K562 (cell line): ENCODE data around the gene PPFIA1. TPM values are rescaled to one million over a fixed set of nuclear protein-coding genes. Genes with fewer than 3 reads are reported as not detected.

Experiments
- ATAC-seq: fragments of 200-7000 bp; cut with Tn5 transposase; 3 replicates; pipeline ENCODE4 v1.9.1; 2020; ENCODE audit warnings: moderate library complexity
- BruUV-seq: library from RNA; stranded (reverse); fragments of 400-500 nt; replicated peaks from 2 replicates; lab custom pipeline; 2021; lab: Mats Ljungman, UMichigan
- CTCF ChIA-PET: fragments of 300-600 bp; formaldehyde crosslinking; extraction: SDS; loops from one replicate; lab custom pipeline; 2021; ENCODE audit warnings: low intra/inter-chr PET ratio; lab: Yijun Ruan, JAX
- POLR2A ChIA-PET: fragments of 300-600, 350-650 bp; sonication (Branson Sonifier 250); formaldehyde crosslinking; extraction: SDS; loops from one replicate; lab custom pipeline; 2021; ENCODE audit warnings: antibody characterized with exemption, inconsistent platforms; lab: Yijun Ruan, JAX
- DNase-seq, 4 experiments: peaks; one replicate each; pipeline versions ENCODE4 v3.0.0 to v3.0.0-alpha.2; 2011 to 2018; ENCODE audit warnings: low spot score in 3 of 4, mixed read lengths in 3 of 4; ENCODE audit errors: extremely low read depth in 1 of 4
- FAIRE-seq: peaks from 2 replicates; lab custom pipeline; 2011; peaks lifted over from hg19 to GRCh38; lab: Jason Lieb, UNC
- H2AFZ ChIP-seq: 2 replicates; pipeline ENCODE4 v1.6.0; 2011; ENCODE audit warnings: low read depth, low read length, control low read depth, inconsistent platforms
- H3K27ac ChIP-seq: fragments of 200-600 bp; 3 replicates; pipeline ENCODE4 v1.8.0; 2011; ENCODE audit warnings: low read depth, mild to moderate bottlenecking, control low read depth, inconsistent platforms, low read length, moderate library complexity, mixed read lengths; ENCODE audit errors: extremely low read depth
- H3K27me3 ChIP-seq, 2 experiments: fragments of 300-600 bp in 1 of 2; 2 replicates in 1 of 2; 3 replicates in 1 of 2; pipeline versions ENCODE4 v1.6.0 to v1.8.0; 2011; ENCODE audit warnings: inconsistent platforms in 2 of 2, low read length in 2 of 2, mild to moderate bottlenecking in 1 of 2, mixed read lengths in 1 of 2, moderate library complexity in 1 of 2; ENCODE audit not compliant: control insufficient read depth in 2 of 2, insufficient read depth in 2 of 2
- H3K36me3 ChIP-seq: fragments of 300-600 bp; 3 replicates; pipeline ENCODE4 v1.8.0; 2011; ENCODE audit warnings: mild to moderate bottlenecking, low read length, inconsistent platforms; ENCODE audit not compliant: control insufficient read depth, insufficient read depth
- H3K4me1 ChIP-seq, 2 experiments: fragments of 200-600 bp in 1 of 2; replicated peaks in 1 of 2; 2 replicates in 1 of 2; 3 replicates in 1 of 2; pipeline versions ENCODE4 v1.5.1 to v1.8.0; 2011; ENCODE audit warnings: inconsistent platforms in 2 of 2, low read length in 2 of 2, mild to moderate bottlenecking in 1 of 2, mixed read lengths in 1 of 2, moderate library complexity in 1 of 2; ENCODE audit not compliant: control insufficient read depth in 2 of 2, insufficient read depth in 2 of 2
- H3K4me2 ChIP-seq: 2 replicates; pipeline ENCODE4 v1.6.1; 2011; ENCODE audit warnings: low read length, control low read depth, inconsistent platforms, mixed read lengths; ENCODE audit not compliant: insufficient read depth
- H3K4me3 ChIP-seq: fragments of 200-600 bp; sonication (generic), shearing (Covaris generic); 2 replicates; pipeline ENCODE4 v1.5.1; 2016; ENCODE audit warnings: control low read depth, inconsistent platforms
- H3K79me2 ChIP-seq: fragments of 200-600 bp; 3 replicates; pipeline ENCODE4 v1.8.0; 2011; ENCODE audit warnings: low read length, inconsistent platforms; ENCODE audit not compliant: control insufficient read depth, insufficient read depth
- H3K9ac ChIP-seq, 2 experiments: 2 replicates each; pipeline versions ENCODE4 v1.6.0 to v1.6.1; 2011; ENCODE audit warnings: low read depth in 2 of 2, low read length in 2 of 2, control low read depth in 1 of 2, inconsistent platforms in 1 of 2, mild to moderate bottlenecking in 1 of 2, mixed read lengths in 1 of 2; ENCODE audit not compliant: insufficient read depth in 1 of 2
- H3K9me1 ChIP-seq: one replicate; pipeline ENCODE4 v1.6.0; 2011; ENCODE audit warnings: inconsistent platforms, mild to moderate bottlenecking, low read length, moderate library complexity; ENCODE audit not compliant: control insufficient read depth, insufficient read depth
- H3K9me3 ChIP-seq: replicated peaks from 2 replicates; pipeline ENCODE4 v1.5.1; 2011; ENCODE audit warnings: low read depth, low read length, inconsistent platforms; ENCODE audit not compliant: control insufficient read depth, insufficient read depth
- H4K20me1 ChIP-seq: replicated peaks from 2 replicates; pipeline ENCODE4 v1.6.1; 2011; ENCODE audit warnings: low read length, inconsistent platforms, mixed read lengths; ENCODE audit not compliant: control insufficient read depth, insufficient read depth
- FOXK1 ChIP-seq: sonication (generic); formaldehyde crosslinking; IDR thresholded peaks from 2 replicates; pipeline ENCODE4 v1.8.0; 2022; ENCODE audit warnings: missing genetic modification reagents, mild to moderate bottlenecking, borderline replicate concordance
- KAT7 ChIP-seq: sonication (generic); formaldehyde crosslinking; IDR thresholded peaks from 2 replicates; pipeline ENCODE4 v1.8.0; 2022; ENCODE audit warnings: missing genetic modification reagents, mild to moderate bottlenecking, borderline replicate concordance
- LCOR ChIP-seq: sonication (generic); formaldehyde crosslinking; IDR thresholded peaks from 2 replicates; pipeline ENCODE4 v1.8.0; 2022; ENCODE audit warnings: mild to moderate bottlenecking, missing genetic modification reagents
- PHF8 ChIP-seq: fragments of 200-600 bp; sonication (generic); IDR thresholded peaks from 2 replicates; pipeline ENCODE4 v1.6.1; 2012; ENCODE audit warnings: mixed run types, mild to moderate bottlenecking, inconsistent platforms, low read length, moderate library complexity, borderline replicate concordance
- RBFOX2 ChIP-seq: fragments of 200-400 bp; formaldehyde crosslinking; IDR thresholded peaks from 2 replicates; pipeline ENCODE4 v1.6.1; 2017; ENCODE audit warnings: low read depth, mild to moderate bottlenecking, low read length, moderate library complexity
- SMARCB1 ChIP-seq: IDR thresholded peaks from 2 replicates; pipeline ENCODE4 v1.6.1; 2011; ENCODE audit warnings: improper control_type of control experiment, low read depth; ENCODE audit not compliant: insufficient read length
- SMARCE1 ChIP-seq: fragments of 450-650 bp; IDR thresholded peaks from 2 replicates; pipeline ENCODE4 v1.7.1; 2016; ENCODE audit warnings: mild to moderate bottlenecking
- ZFX ChIP-seq: sonication (generic); formaldehyde crosslinking; IDR thresholded peaks from 2 replicates; pipeline ENCODE4 v1.8.0; 2022; ENCODE audit warnings: mild to moderate bottlenecking, missing genetic modification reagents, moderate library complexity
- ZNF133 ChIP-seq: fragments of 250-450 bp; sonication (Bioruptor Pico); IDR thresholded peaks from 2 replicates; pipeline ENCODE4 v1.4.0; 2020; ENCODE audit warnings: mild to moderate bottlenecking
- ZNF316 ChIP-seq: fragments of 450-650 bp; IDR thresholded peaks from 2 replicates; pipeline ENCODE4 v1.6.1; 2016
- WGBS: fragments of 100-300 bp; shearing (Covaris generic); methylation state at CpG from one replicate; pipeline ENCODE4 v1.1.6; 2016; ENCODE audit warnings: low coverage, mixed read lengths; ENCODE audit not compliant: insufficient coverage; ENCODE audit errors: missing lambda C conversion rate; 5-methylcytosine and 5-hydroxymethylcytosine counted together
- in situ Hi-C: fragments of 300-500 bp; cut with MboI; formaldehyde crosslinking; loops from 4 replicates; pipeline ENCODE4 v1.15.0; 2018; ENCODE audit warnings: inconsistent platforms, mixed read lengths
- intact Hi-C: fragments of 100-400 bp; cut with micrococcal nuclease; formaldehyde crosslinking; loops from 2 replicates; pipeline ENCODE4 v1.14.2; 2022
- polyA plus RNA-seq, 8 experiments: library from polyadenylated mRNA; depleted of rRNA in 4 of 8; stranded (reverse) in 5 of 8; unstranded in 3 of 8; fragments of >200 nt; fragmentation: Nextera tagmentation in 2 of 8; fragmentation: Illumina TruSeq in 1 of 8; extraction: Ambion mirVana in 2 of 8; extraction: Trizol in 1 of 8; gene quantifications; 2 replicates each; pipeline versions ENCODE4 v1.2.1 to v1.2.3, GENCODE V29; 2011 to 2014; ENCODE audit warnings: inconsistent platforms in 1 of 8, missing spikeins in 1 of 8
- total RNA-seq, 7 experiments: library from RNA; depleted of rRNA in 6 of 7; stranded (reverse); fragments of >200 nt in 6 of 7; fragmentation: Illumina TruSeq in 2 of 7; extraction: Trizol in 2 of 7; gene quantifications; 2 replicates each; pipeline versions ENCODE4 v1.2.1 to v1.2.3, GENCODE V29; 2011 to 2021; ENCODE audit warnings: low replicate concordance in 1 of 7
- TF ChIP-seq, protein P1 (sequence below), 3 experiments: fragments of 200-800 bp in 1 of 3; fragments of 250-450 bp in 1 of 3; fragments of 450-650 bp in 1 of 3; sonication (Bioruptor Pico) in 1 of 3; sonication (Bioruptor generic) in 1 of 3; formaldehyde crosslinking in 1 of 3; IDR thresholded peaks; 2 replicates each; pipeline versions ENCODE4 v1.6.1 to v1.8.0; 2016 to 2022; ENCODE audit warnings: mild to moderate bottlenecking in 2 of 3, missing genetic modification characterization in 2 of 3, missing compliant biosample characterization in 1 of 3, moderate library complexity in 1 of 3

The PPFIA1 gene
- total and polyA plus RNA-seq, 9 of the 15 experiments (the other 6 are each of a cell fraction or from before 2014, with no cell fraction given), result 9.9 to 41.5 (median 28.5) TPM

DNA sequence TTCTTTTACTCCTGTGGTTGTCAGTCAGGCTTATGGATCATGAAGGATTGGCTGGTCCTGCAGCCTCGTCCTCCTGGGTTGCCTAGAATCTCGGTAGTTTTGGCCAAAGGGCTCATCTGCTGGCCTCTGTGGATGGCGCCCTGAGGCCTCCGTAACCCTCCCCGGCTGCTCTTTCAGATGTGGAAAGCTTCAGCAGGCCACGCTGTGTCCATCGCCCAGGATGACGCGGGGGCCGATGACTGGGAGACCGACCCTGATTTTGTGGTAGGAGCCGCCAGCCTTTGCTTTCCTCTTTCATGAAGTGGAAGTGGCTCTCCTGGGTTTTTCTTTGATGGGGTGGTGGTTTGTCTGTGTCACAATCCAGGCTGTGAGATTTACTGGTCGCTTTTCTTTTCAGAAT is 136.6 kb downstream of the PPFIA1 start:
- TF ChIP-seq ZNF316 (no peak), RBFOX2 (0 out of 2 replicates have a peak, but pooled peaks have one; percentile 35)
- ATAC-seq (no peak), DNase-seq (no peak), FAIRE-seq (no peak)
- Histone ChIP-seq H3K9me1 (peaks cover 4% of the 10 kb centered on the region), H3K36me3 (peaks cover 86% of the 10 kb centered on the region; the same call in 2 of the 3 replicates), H3K27ac (no peak overlapping the region), H4K20me1 (0 out of 2 replicates have a peak, but pooled peaks cover 12% of the 10 kb centered on the region), H3K4me3 (no peak overlapping the region), H3K9me3 (no peaks in the 10 kb centered on the region; the same call in 1 of the 2 replicates), H3K4me1 (peaks cover 0 to 6% of the 10 kb centered on the region in 2 experiments; a peak in 1 of 5 replicates), H2AFZ (no peak overlapping the region), H3K9ac (peak overlapping the region in 1 of 2 experiments; percentile 43; a peak in 1 of 4 replicates), H3K27me3 (no peaks in the 10 kb centered on the region), H3K79me2 (peaks cover 29% of the 10 kb centered on the region), H3K4me2 (no peak overlapping the region)
- CTCF ChIA-PET, result no interaction called here
- no TSS peak for BruUV-seq
- in situ Hi-C loops (no loop called here), intact Hi-C loops (no loop called here)
- 77% methylated on average over 13 of the region's 13 CpGs for WGBS
- POLR2A ChIA-PET, result interaction anchor here (1.0 to 2.0 kb wide), 2 partner anchors 12 to 37 kb away, joined by 6 read pairs; no protein-coding TSS in a partner anchor

DNA sequence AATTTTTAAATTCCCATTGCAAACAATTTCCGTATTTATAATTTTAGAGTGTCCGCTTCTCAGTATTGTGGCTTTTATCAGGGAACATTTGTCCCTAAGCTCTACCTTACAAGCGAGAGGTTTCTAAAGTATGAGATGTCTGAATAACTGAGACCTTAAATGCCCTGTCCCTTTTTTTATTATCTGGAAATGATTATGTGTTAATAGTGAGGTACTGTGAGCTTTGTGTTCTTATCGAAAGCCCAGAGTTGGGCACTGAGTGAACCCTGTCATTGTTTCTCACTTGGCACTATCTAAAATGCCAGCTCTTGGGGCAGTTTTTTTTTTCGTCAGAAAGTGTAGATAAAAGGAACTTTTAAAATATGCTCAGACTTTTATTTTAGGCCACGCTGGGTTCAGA is 137.3 kb downstream of the PPFIA1 start:
- 84% methylated on average over 5 of the region's 6 CpGs for WGBS
- H3K4me1 ChIP-seq, result peaks cover 0 to 1% of the 10 kb centered on the region in 2 experiments; a peak in 1 of 5 replicates
- intact Hi-C loops, result no loop called here
- no peak overlapping the region for H3K27ac ChIP-seq
- DNase-seq (no peak), FAIRE-seq (no peak), ATAC-seq (no peak)
- H3K4me3 ChIP-seq, result no peak overlapping the region
- H2AFZ ChIP-seq, result no peak overlapping the region
- H3K36me3 ChIP-seq, result peaks cover 89% of the 10 kb centered on the region
- 0 out of 2 replicates have a peak, but pooled peaks cover 7% of the 10 kb centered on the region for H4K20me1 ChIP-seq
- CTCF ChIA-PET, result no interaction called here
- peaks cover 22% of the 10 kb centered on the region for H3K79me2 ChIP-seq
- POLR2A ChIA-PET, result interaction anchor here (2.0 to 3.8 kb wide), 2 partner anchors 8 to 11 kb away, joined by 6 to 17 read pairs; partner anchors contain the start of gene CTTN
- H3K9ac ChIP-seq, result no peak overlapping the region; a peak in 1 of 4 replicates
- no peaks in the 10 kb centered on the region; the same call in 1 of the 2 replicates for H3K9me3 ChIP-seq
- in situ Hi-C loops, result no loop called here
- no peaks in the 10 kb centered on the region for H3K27me3 ChIP-seq
- BruUV-seq, result TSS peak; percentile 3
- no peak overlapping the region for H3K4me2 ChIP-seq
- peaks cover 4% of the 10 kb centered on the region for H3K9me1 ChIP-seq
- TF ChIP-seq PHF8 (no peak), LCOR (no peak), SMARCE1 (no peak), ZFX (no peak), ZNF133 (CRISPR knock-in tag) (no peak), FOXK1 (CRISPR knock-in tag) (no peak), KAT7 (CRISPR knock-in tag) (no peak), SMARCB1 (no peak)
- TF ChIP-seq, protein P1, sequence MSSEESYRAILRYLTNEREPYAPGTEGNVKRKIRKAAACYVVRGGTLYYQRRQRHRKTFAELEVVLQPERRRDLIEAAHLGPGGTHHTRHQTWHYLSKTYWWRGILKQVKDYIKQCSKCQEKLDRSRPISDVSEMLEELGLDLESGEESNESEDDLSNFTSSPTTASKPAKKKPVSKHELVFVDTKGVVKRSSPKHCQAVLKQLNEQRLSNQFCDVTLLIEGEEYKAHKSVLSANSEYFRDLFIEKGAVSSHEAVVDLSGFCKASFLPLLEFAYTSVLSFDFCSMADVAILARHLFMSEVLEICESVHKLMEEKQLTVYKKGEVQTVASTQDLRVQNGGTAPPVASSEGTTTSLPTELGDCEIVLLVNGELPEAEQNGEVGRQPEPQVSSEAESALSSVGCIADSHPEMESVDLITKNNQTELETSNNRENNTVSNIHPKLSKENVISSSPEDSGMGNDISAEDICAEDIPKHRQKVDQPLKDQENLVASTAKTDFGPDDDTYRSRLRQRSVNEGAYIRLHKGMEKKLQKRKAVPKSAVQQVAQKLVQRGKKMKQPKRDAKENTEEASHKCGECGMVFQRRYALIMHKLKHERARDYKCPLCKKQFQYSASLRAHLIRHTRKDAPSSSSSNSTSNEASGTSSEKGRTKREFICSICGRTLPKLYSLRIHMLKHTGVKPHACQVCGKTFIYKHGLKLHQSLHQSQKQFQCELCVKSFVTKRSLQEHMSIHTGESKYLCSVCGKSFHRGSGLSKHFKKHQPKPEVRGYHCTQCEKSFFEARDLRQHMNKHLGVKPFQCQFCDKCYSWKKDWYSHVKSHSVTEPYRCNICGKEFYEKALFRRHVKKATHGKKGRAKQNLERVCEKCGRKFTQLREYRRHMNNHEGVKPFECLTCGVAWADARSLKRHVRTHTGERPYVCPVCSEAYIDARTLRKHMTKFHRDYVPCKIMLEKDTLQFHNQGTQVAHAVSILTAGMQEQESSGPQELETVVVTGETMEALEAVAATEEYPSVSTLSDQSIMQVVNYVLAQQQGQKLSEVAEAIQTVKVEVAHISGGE (CRISPR knock-in tag; IDR thresholded peaks at IDR 0.05), result no peak
